Tongue (tissue), 2 donors: Measurements from ENCODE around the gene RBM4. TPM values are rescaled to one million over a fixed set of nuclear protein-coding genes. Genes with fewer than 3 reads are reported as not detected.
"Not testable (repeated sequence)": the region's sequence is repeated elsewhere in the genome, so short reads cannot be mapped to it uniquely, and the experiment has no call there.

ENCODE experiments used
- DNase-seq: peaks from one replicate; pipeline ENCODE4 v3.0.0-alpha.2; 2015
- total RNA-seq: library from RNA; depleted of rRNA; stranded (reverse); fragments of >200 nt; gene quantifications from one replicate; pipeline ENCODE4 v1.2.3, GENCODE V29; 2014

RBM4 gene
- total RNA-seq, 1 donor from 2014 or later, result 137 TPM

GRCh38 chr11:66617155-66617834 lies 21.2 kb upstream of the RBM4 start:
- DNase-seq, result no peak

- DNase-seq, result peak; percentile 78
Observed at GRCh38 chr11:66619080-66619554, 19.4 kb upstream of the RBM4 start.

- no peak for DNase-seq
Observed at GRCh38 chr11:66624450-66624849, 14.1 kb upstream of the RBM4 start.

- DNase-seq, result no peak
Observed at GRCh38 chr11:66625041-66625751, 13.3 kb upstream of the RBM4 start.

- DNase-seq, result no peak
Observed at GRCh38 chr11:66625752-66626149, 12.8 kb upstream of the RBM4 start.

- DNase-seq, result no peak
Observed at GRCh38 chr11:66626382-66626781, 12.1 kb upstream of the RBM4 start.

GRCh38 chr11:66626926-66627325 lies 11.6 kb upstream of the RBM4 start:
- no peak for DNase-seq

GRCh38 chr11:66628061-66628603 lies 10.4 kb upstream of the RBM4 start:
- DNase-seq, result no peak

- DNase-seq, result no peak
Observed at GRCh38 chr11:66629356-66629755, 9.1 kb upstream of the RBM4 start.

- DNase-seq, result no peak
Observed at GRCh38 chr11:66631883-66632282, 6.6 kb upstream of the RBM4 start.

GRCh38 chr11:66632952-66633351 lies 5.6 kb upstream of the RBM4 start:
- DNase-seq, result no peak

GRCh38 chr11:66636411-66636810 lies 2.1 kb upstream of the RBM4 start:
- DNase-seq, result no peak

- peak; percentile 13 for DNase-seq
Observed at GRCh38 chr11:66637557-66638176, 836 bp upstream of the RBM4 start.

- DNase-seq, result peak; percentile 72
Observed at GRCh38 chr11:66639066-66639813, 737 bp downstream of the RBM4 start.

- not testable (repeated sequence) for DNase-seq
Observed at GRCh38 chr11:66639814-66640340, 1.4 kb downstream of the RBM4 start.

GRCh38 chr11:66641834-66642233 lies 3.3 kb downstream of the RBM4 start:
- no peak for DNase-seq

- no peak for DNase-seq
Observed at GRCh38 chr11:66643745-66644437, 5.4 kb downstream of the RBM4 start.

- DNase-seq, result no peak
Observed at GRCh38 chr11:66646828-66647227, 8.3 kb downstream of the RBM4 start.

GRCh38 chr11:66649903-66650302 lies 11.4 kb downstream of the RBM4 start:
- no peak for DNase-seq

GRCh38 chr11:66651016-66651415 lies 12.5 kb downstream of the RBM4 start:
- DNase-seq, result no peak

GRCh38 chr11:66652651-66653050 lies 14.1 kb downstream of the RBM4 start:
- DNase-seq, result no peak
